Liver (tissue), 3 donors: ENCODE results near the gene FAM83B.

Source experiments
- FOXA2 ChIP-seq: IDR thresholded peaks from 2 replicates; pipeline ENCODE4 v1.6.1; 2016; ENCODE audit warnings: antibody characterized with exemption
- RXRA ChIP-seq, 2 donors: IDR thresholded peaks; 2 replicates each; pipeline ENCODE4 v1.6.1; 2017 to 2018; ENCODE audit warnings: antibody characterized with exemption in 2 of 2, mild to moderate bottlenecking in 1 of 2
- SP1 ChIP-seq: IDR thresholded peaks from 2 replicates; pipeline ENCODE4 v1.6.1; 2018; ENCODE audit warnings: antibody characterized with exemption, mild to moderate bottlenecking
- TAF1 ChIP-seq: conservative IDR thresholded peaks from 2 replicates; pipeline ENCODE4 v1.6.1; 2016; ENCODE audit warnings: antibody characterized with exemption, mild to moderate bottlenecking
- YY1 ChIP-seq: IDR thresholded peaks from 2 replicates; pipeline ENCODE4 v1.6.1; 2016; ENCODE audit warnings: antibody characterized with exemption, mild to moderate bottlenecking
- TF ChIP-seq, protein P1 (sequence below): fragments of 150-350 bp; IDR thresholded peaks from 2 replicates; pipeline ENCODE4 v1.5.1; 2017; ENCODE audit warnings: improper control_type of control experiment, low read depth, low read length; ENCODE audit not compliant: missing input control
- TF ChIP-seq, protein P2 (sequence below): IDR thresholded peaks from 2 replicates; pipeline ENCODE4 v1.6.1; 2016; ENCODE audit warnings: antibody characterized with exemption, mild to moderate bottlenecking
- TF ChIP-seq, protein P3 (sequence below): IDR thresholded peaks from 2 replicates; pipeline ENCODE4 v1.6.1; 2016; ENCODE audit warnings: antibody characterized with exemption
- donor health status: healthy.
- donor health status: healthy.

DNA sequence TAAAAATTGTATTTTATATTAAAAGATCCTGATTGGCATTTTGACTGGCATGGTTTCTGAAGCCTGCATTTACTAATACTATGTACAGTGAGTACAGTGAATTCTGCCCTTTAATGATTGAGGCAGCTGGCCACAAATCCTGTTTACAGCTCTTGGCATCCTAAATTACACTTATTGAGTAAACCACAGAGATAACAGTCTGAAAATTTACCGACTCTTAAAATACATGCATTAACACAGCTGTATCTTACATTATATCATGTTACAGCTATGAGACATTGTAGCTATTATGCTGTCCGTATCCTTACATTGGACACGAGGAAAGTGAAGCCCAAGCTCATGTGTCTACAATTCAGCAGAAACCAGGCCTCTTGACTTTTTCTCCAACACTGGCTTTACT, 90.8 kb downstream of the FAM83B start:
- TF ChIP-seq TAF1 = no peak
- TF ChIP-seq, protein P1, sequence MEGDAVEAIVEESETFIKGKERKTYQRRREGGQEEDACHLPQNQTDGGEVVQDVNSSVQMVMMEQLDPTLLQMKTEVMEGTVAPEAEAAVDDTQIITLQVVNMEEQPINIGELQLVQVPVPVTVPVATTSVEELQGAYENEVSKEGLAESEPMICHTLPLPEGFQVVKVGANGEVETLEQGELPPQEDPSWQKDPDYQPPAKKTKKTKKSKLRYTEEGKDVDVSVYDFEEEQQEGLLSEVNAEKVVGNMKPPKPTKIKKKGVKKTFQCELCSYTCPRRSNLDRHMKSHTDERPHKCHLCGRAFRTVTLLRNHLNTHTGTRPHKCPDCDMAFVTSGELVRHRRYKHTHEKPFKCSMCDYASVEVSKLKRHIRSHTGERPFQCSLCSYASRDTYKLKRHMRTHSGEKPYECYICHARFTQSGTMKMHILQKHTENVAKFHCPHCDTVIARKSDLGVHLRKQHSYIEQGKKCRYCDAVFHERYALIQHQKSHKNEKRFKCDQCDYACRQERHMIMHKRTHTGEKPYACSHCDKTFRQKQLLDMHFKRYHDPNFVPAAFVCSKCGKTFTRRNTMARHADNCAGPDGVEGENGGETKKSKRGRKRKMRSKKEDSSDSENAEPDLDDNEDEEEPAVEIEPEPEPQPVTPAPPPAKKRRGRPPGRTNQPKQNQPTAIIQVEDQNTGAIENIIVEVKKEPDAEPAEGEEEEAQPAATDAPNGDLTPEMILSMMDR = no peak
- TF ChIP-seq, protein P2, sequence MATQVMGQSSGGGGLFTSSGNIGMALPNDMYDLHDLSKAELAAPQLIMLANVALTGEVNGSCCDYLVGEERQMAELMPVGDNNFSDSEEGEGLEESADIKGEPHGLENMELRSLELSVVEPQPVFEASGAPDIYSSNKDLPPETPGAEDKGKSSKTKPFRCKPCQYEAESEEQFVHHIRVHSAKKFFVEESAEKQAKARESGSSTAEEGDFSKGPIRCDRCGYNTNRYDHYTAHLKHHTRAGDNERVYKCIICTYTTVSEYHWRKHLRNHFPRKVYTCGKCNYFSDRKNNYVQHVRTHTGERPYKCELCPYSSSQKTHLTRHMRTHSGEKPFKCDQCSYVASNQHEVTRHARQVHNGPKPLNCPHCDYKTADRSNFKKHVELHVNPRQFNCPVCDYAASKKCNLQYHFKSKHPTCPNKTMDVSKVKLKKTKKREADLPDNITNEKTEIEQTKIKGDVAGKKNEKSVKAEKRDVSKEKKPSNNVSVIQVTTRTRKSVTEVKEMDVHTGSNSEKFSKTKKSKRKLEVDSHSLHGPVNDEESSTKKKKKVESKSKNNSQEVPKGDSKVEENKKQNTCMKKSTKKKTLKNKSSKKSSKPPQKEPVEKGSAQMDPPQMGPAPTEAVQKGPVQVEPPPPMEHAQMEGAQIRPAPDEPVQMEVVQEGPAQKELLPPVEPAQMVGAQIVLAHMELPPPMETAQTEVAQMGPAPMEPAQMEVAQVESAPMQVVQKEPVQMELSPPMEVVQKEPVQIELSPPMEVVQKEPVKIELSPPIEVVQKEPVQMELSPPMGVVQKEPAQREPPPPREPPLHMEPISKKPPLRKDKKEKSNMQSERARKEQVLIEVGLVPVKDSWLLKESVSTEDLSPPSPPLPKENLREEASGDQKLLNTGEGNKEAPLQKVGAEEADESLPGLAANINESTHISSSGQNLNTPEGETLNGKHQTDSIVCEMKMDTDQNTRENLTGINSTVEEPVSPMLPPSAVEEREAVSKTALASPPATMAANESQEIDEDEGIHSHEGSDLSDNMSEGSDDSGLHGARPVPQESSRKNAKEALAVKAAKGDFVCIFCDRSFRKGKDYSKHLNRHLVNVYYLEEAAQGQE = no peak
- no peak for TF ChIP-seq YY1
- TF ChIP-seq RXRA (IDR thresholded peaks at IDR 0.05) = no peak
- TF ChIP-seq, protein P3, sequence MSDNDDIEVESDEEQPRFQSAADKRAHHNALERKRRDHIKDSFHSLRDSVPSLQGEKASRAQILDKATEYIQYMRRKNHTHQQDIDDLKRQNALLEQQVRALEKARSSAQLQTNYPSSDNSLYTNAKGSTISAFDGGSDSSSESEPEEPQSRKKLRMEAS = no peak
- TF ChIP-seq FOXA2 = no peak
- TF ChIP-seq SP1 = no peak
